Heart right ventricle (tissue), 16 donors: ENCODE measurements around the gene AKAP17A. TPM values are rescaled to one million over a fixed set of nuclear protein-coding genes. Genes with fewer than 3 reads are reported as not detected.

Experiments
- ATAC-seq, 8 donors: fragments of 200-7000 bp; cut with Tn5 transposase; one replicate each; pipeline ENCODE4 v1.9.1; 2020; ENCODE audit warnings: mild to moderate bottlenecking in 8 of 8, moderate library complexity in 8 of 8, moderate number of reproducible peaks in 1 of 8
- DNase-seq, 2 donors: peaks; one replicate each; pipeline ENCODE4 v3.0.0-alpha.2; 2020
- H3K27ac ChIP-seq, 10 donors: fragments of 200-600 bp; sonication (generic) in 2 of 10; one replicate each; pipeline versions ENCODE4 v1.5.0 to v1.8.0; 2020 to 2022; ENCODE audit warnings: mild to moderate bottlenecking in 3 of 10
- H3K27me3 ChIP-seq, 7 donors: fragments of 200-600 bp; one replicate each; pipeline ENCODE4 v1.8.0; 2021 to 2022; ENCODE audit warnings: mild to moderate bottlenecking in 2 of 7
- H3K36me3 ChIP-seq, 9 donors: fragments of 200-600 bp; sonication (generic) in 1 of 9; one replicate each; pipeline versions ENCODE4 v1.5.0 to v1.8.0; 2020 to 2022; ENCODE audit warnings: mild to moderate bottlenecking in 2 of 9
- H3K4me1 ChIP-seq, 9 donors: fragments of 200-600 bp; sonication (generic) in 1 of 9; one replicate each; pipeline versions ENCODE4 v1.5.0 to v1.8.0; 2020 to 2022; ENCODE audit warnings: mild to moderate bottlenecking in 4 of 9
- H3K4me3 ChIP-seq, 10 donors: fragments of 200-600 bp; sonication (generic) in 2 of 10; one replicate each; pipeline versions ENCODE4 v1.5.0 to v1.8.0; 2020 to 2022; ENCODE audit warnings: mild to moderate bottlenecking in 7 of 10, moderate library complexity in 2 of 10
- H3K9me3 ChIP-seq, 11 donors: fragments of 200-600 bp in 10 of 11; sonication (generic) in 2 of 11; one replicate each; pipeline versions ENCODE4 v1.5.0 to v1.8.0; 2013 to 2022; ENCODE audit warnings: mild to moderate bottlenecking in 2 of 11, control low read depth in 1 of 11, moderate library complexity in 1 of 11
- CTCF ChIP-seq, 9 donors: fragments of 200-600 bp; sonication (generic) in 2 of 9; IDR thresholded peaks; one replicate each; pipeline versions ENCODE4 v1.5.0 to v1.8.0; 2021 to 2022; ENCODE audit warnings: antibody characterized with exemption in 9 of 9, mild to moderate bottlenecking in 5 of 9, moderate library complexity in 1 of 9
- WGBS, 2 donors: extraction: QIAGEN DNeasy Blood & Tissue Kit; methylation state at CpG; one replicate each; pipeline ENCODE4 v1.1.7; 2013; ENCODE audit warnings: inconsistent platforms in 1 of 2; 5-methylcytosine and 5-hydroxymethylcytosine counted together
- intact Hi-C, 10 donors: fragments of 100-400 bp; cut with DNase I; formaldehyde crosslinking; loops; one replicate each; pipeline versions ENCODE4 v1.11.1 to v1.14.2; 2022
- long read RNA-seq, 3 donors: library from polyadenylated mRNA; unstranded; transcript quantifications; one replicate each; pipeline ENCODE4 v2.0.0, GENCODE V29; 2020 to 2021
- polyA plus RNA-seq, 2 donors: library from polyadenylated mRNA; stranded (reverse); fragments of 200-250 nt; gene quantifications; one replicate each; pipeline ENCODE4 v1.2.3, GENCODE V29; 2013
- total RNA-seq, 10 donors: library from RNA; stranded (reverse); fragmentation: NEBNext Ultra II Directional in 3 of 10; extraction: Animal tissue kit (Norgen Biotek cat#: 25700) in 3 of 10; gene quantifications; one replicate each; pipeline versions ENCODE4 v1.2.1 to v1.2.4, GENCODE V29; 2021 to 2023
- donor health status: Arrhythmogenic right ventricular cardiomyopathy.
- donor health status: ischemic (EF 13 %, LVEDD 7.1; RV severe dilation, severe dysfunction).
- donor health status: healthy with polysubstance abuse.
- donor health status: DM: no; HTN: yes; CAD: no.
- donor health status: DM: no; HTN: no; CAD: no.
- donor health status: ischemic (EF 25% LVEDD 6.9; RV normal size, moderate dysfunction).
- donor health status: ischemic (EF 25% LVEDD 5.7; RV mildly dilated, moderate dysfunction).
- donor health status: healthy.
- donor health status: DM: yes; HTN: yes; CAD: no.
- donor health status: Ischemic cardiomyopathy.
- donor health status: ischemic (EF 35%, LVEDD 5.7; RV mildly dilated, moderate dysfunction).
- donor health status: nonischemic (EF 11% LVEDD 7.7; RV severe dilation, severe dysfunction).
- donor health status: DM: yes; HTN: yes; CAD: no.
- donor health status: PGD.
- donor health status: ischemic (EF 29% LVEDD 5.4; RV normal size, mild dysfunction).
- donor health status: nonischemic (EF 23%, LVEDD 6.1; RV moderate dilation, normal function).

The AKAP17A gene
- total RNA-seq (10 to 100 TPM; 12.2 to 20.3 (median 15.8) TPM), polyA plus RNA-seq (10 to 100 TPM; 21.1 to 35.6 TPM)
- long read RNA-seq, donor 1, transcript AKAP17A-203 (6 exons, 3,232 nt) = minor isoform, 10 of 126 reads
- long read RNA-seq, donor 1, transcript AKAP17A-202 (4 exons, 2,187 nt) = minor isoform, 13 of 126 reads
- long read RNA-seq, donor 1, transcript AKAP17A-201 (5 exons, 3,204 nt) = major isoform, 78 of 126 reads
- long read RNA-seq, donor 1, partial matches to known transcripts = 23 of 126 reads
- long read RNA-seq, donor 1, other reads (novel, unspliced or antisense) = 2 of 126 reads
- long read RNA-seq, donor 2, transcript AKAP17A-202 (4 exons, 2,187 nt) = minor isoform, 13 of 135 reads
- long read RNA-seq, donor 2, transcript AKAP17A-201 (5 exons, 3,204 nt) = major isoform, 86 of 135 reads
- long read RNA-seq, donor 2, transcript AKAP17A-203 (6 exons, 3,232 nt) = minor isoform, 11 of 135 reads
- long read RNA-seq, donor 2, partial matches to known transcripts = 4 of 135 reads
- long read RNA-seq, donor 2, other reads (novel, unspliced or antisense) = 21 of 135 reads
- long read RNA-seq, donor 3, partial matches to known transcripts = 0 of 2 reads
- long read RNA-seq, donor 3, other reads (novel, unspliced or antisense) = 2 of 2 reads

- intact Hi-C loops = loop anchor here in 6 of 10 donors (5.0 to 10.0 kb wide), 5 partner anchors 134 to 199 kb away; partner anchors contain the start of genes ASMTL (in 4 of the 6) and SLC25A6 (in 3 of the 6)
- TF ChIP-seq CTCF (IDR thresholded peaks at IDR 0.05) = peak in 4 of 9 donors; percentile 10 to 47 (median 29)
Observed at GRCh38 chrX:1591102-1591862, at the start of gene AKAP17A. TSS of gene AKAP17A (plus strand) at chrX:1591604. CDS start at chrX:1593463, 1,859 bp downstream.

DNA sequence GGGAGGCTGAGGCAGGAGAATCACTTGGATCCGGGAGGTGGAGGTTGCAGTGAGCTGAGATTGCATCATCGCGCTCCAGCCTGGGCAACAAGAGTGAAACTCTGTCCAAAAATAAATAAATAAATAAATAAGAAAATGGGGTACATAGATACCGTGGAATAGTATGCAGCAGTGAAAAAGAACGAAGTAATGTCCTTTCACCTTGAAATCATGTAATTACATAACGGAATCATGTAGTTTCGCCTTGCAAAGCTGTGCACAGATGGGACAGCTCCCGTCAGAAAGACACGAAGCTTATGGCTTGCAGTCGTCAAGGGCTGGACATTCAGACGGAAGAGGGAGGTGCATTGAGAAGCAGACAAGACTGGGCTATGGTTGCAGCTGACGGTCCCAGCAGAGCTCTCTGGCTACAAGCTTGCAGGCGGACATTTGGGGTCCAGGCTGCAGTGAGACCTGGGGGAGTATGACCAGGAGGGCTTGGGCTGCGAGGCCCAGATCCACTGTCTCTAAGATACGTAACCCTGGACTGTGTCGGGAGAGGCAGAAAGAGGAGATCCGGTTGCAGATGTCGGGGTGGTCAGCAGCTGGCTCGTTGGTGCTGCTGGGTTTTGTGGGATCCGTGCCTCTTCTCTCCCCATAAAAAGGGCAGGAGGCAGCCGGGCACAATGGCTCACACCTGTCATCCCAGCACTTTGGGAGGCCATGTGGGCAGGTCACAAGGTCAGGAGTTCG is 48.2 kb upstream of the AKAP17A start:
- intact Hi-C loops = no loop called here
- Histone ChIP-seq H3K9me3 (peaks cover 0 to 5% (median 0%) of the 10 kb centered on the region in 11 donors), H3K4me1 (peaks cover 0 to 16% (median 6%) of the 10 kb centered on the region in 9 donors), H3K27me3 (no peaks in the 10 kb centered on the region), H3K36me3 (no peaks in the 10 kb centered on the region), H3K4me3 (no peak overlapping the region), H3K27ac (no peak overlapping the region)
- DNase-seq = no peak
- WGBS, 2 donors = 94% methylated on average over 22 of the region's 22 CpGs
- TF ChIP-seq CTCF (IDR thresholded peaks at IDR 0.05) = no peak
- no peak for ATAC-seq

More at GRCh38 chrX:1591102-1591862, at the start of gene AKAP17A:
- ATAC-seq (peak; percentile 95 to 98 (median 97)), DNase-seq (peak; percentile 94 to 97)
- Histone ChIP-seq H3K27me3 (no peaks in the 10 kb centered on the region), H3K9me3 (no peaks in the 10 kb centered on the region), H3K4me3 (peak within 1 kb of the TSS; percentile 67 to 88 (median 76)), H3K36me3 (peaks cover 0 to 32% (median 28%) of the 10 kb centered on the region in 9 donors), H3K27ac (peak within 1 kb of the TSS; percentile 62 to 94 (median 90)), H3K4me1 (peaks cover 0 to 34% (median 18%) of the 10 kb centered on the region in 9 donors)
- 2 to 3% methylated on average over 66 of the region's 66 CpGs for WGBS, 2 donors

- peak overlapping the region in 6 of 10 donors; percentile 72 to 87 (median 78) for H3K27ac ChIP-seq
- WGBS, 2 donors = 87 to 95% methylated on average over 2 of the region's 2 CpGs
- no peak for TF ChIP-seq CTCF (IDR thresholded peaks at IDR 0.05)
- intact Hi-C loops = no loop called here
- H3K27me3 ChIP-seq = no peaks in the 10 kb centered on the region
- DNase-seq (no peak), ATAC-seq (no peak)
- H3K9me3 ChIP-seq = peaks cover 0 to 5% (median 0%) of the 10 kb centered on the region in 11 donors
- no peaks in the 10 kb centered on the region for H3K36me3 ChIP-seq
- no peak overlapping the region for H3K4me3 ChIP-seq
- peaks cover 0 to 16% (median 6%) of the 10 kb centered on the region in 9 donors for H3K4me1 ChIP-seq
Observed at GRCh38 chrX:1545776-1546408, 45.5 kb upstream of the AKAP17A start.
